ENCODE measurements around the gene PATL1.
"Not testable (repeated sequence)": the region's sequence is repeated elsewhere in the genome, so short reads cannot be mapped to it uniquely, and the experiment has no call there.

Gene PATL1

GRCh38 chr11:59674291-59674690 lies 5.5 kb upstream of the PATL1 start:
- no peak for DNase-seq

- DNase-seq: no peak
Measured at GRCh38 chr11:59673291-59673690, 4.5 kb upstream of the PATL1 start.

- no peak for DNase-seq
Measured at GRCh38 chr11:59671471-59671870, 2.6 kb upstream of the PATL1 start.

GRCh38 chr11:59669611-59670009 lies 773 bp upstream of the PATL1 start:
- no peak for DNase-seq

- no peak for DNase-seq
Measured at GRCh38 chr11:59668188-59668949, 468 bp downstream of the PATL1 start.

GRCh38 chr11:59667812-59668187 lies 1.0 kb downstream of the PATL1 start:
- DNase-seq: no peak

GRCh38 chr11:59666969-59667368 lies 1.9 kb downstream of the PATL1 start:
- no peak for DNase-seq

GRCh38 chr11:59660621-59661020 lies 8.2 kb downstream of the PATL1 start:
- no peak for DNase-seq

GRCh38 chr11:59659981-59660380 lies 8.9 kb downstream of the PATL1 start:
- DNase-seq: no peak

GRCh38 chr11:59658036-59658435 lies 10.8 kb downstream of the PATL1 start:
- no peak for DNase-seq

GRCh38 chr11:59654893-59655292 lies 13.9 kb downstream of the PATL1 start:
- no peak for DNase-seq

- DNase-seq: no peak
Measured at GRCh38 chr11:59647245-59647980, 21.4 kb downstream of the PATL1 start.

- no peak for DNase-seq
Measured at GRCh38 chr11:59644528-59644927, 24.3 kb downstream of the PATL1 start.

GRCh38 chr11:59643390-59643789 lies 25.4 kb downstream of the PATL1 start:
- no peak for DNase-seq

GRCh38 chr11:59641156-59641555 lies 27.7 kb downstream of the PATL1 start:
- no peak for DNase-seq

GRCh38 chr11:59630493-59630892 lies 38.3 kb downstream of the PATL1 start:
- DNase-seq: no peak

- DNase-seq: no peak
Measured at GRCh38 chr11:59629996-59630395, 38.8 kb downstream of the PATL1 start.

- DNase-seq: not testable (repeated sequence)
Measured at GRCh38 chr11:59626969-59627368, 41.9 kb downstream of the PATL1 start.

- no peak for DNase-seq
Measured at GRCh38 chr11:59625703-59626102, 43.1 kb downstream of the PATL1 start.

GRCh38 chr11:59617876-59618275 lies 51.0 kb downstream of the PATL1 start:
- DNase-seq: no peak

- no peak for DNase-seq
Measured at GRCh38 chr11:59616396-59616982, 52.3 kb downstream of the PATL1 start.

GRCh38 chr11:59615637-59616395 lies 53.0 kb downstream of the PATL1 start, which contains the start of gene OSBP:
Gene OSBP, minus strand, starts transcription at chr11:59615774. Its CDS starts 110 bp downstream, at chr11:59615664.
- peak; percentile 99 for DNase-seq

GRCh38 chr11:59615120-59615636 lies 53.7 kb downstream of the PATL1 start:
- no peak for DNase-seq

All from GOT3 (cell line).